SK-N-SH (cell line): ENCODE measurements around the gene GJA3. TPM values are rescaled to one million over a fixed set of nuclear protein-coding genes. Genes with fewer than 3 reads are reported as not detected.

Experiments
- CTCF ChIA-PET: fragments of 300-600, 350-600 bp; formaldehyde crosslinking; extraction: SDS; loops from one replicate; lab custom pipeline; 2021; lab: Yijun Ruan, JAX
- POLR2A ChIA-PET: fragments of 350-600 bp; sonication (Branson Sonifier 250); formaldehyde crosslinking; extraction: SDS; loops from one replicate; lab custom pipeline; 2020; ENCODE audit warnings: antibody characterized with exemption, inconsistent platforms; lab: Yijun Ruan, JAX
- DNase-seq: peaks from one replicate; pipeline ENCODE4 v3.0.0; 2012
- H2AFZ ChIP-seq: fragments of 200-600 bp; sonication (generic); 2 replicates; pipeline ENCODE4 v1.8.1; 2016; ENCODE audit warnings: antibody characterized with exemption, mild to moderate bottlenecking, low read depth
- H3F3A ChIP-seq: fragments of 200-600 bp; sonication (generic); replicated peaks from 2 replicates; pipeline ENCODE3; 2016; ENCODE audit warnings: antibody characterized with exemption, mild to moderate bottlenecking; ENCODE audit not compliant: insufficient read depth
- H3K27ac ChIP-seq, 2 experiments: fragments of 200-500 bp in 1 of 2; fragments of 200-600 bp in 1 of 2; sonication (Bioruptor generic) in 1 of 2; sonication (generic), shearing (Covaris generic) in 1 of 2; 2 replicates each; pipeline versions ENCODE4 v1.5.1 to v1.6.1; 2014 to 2016; ENCODE audit warnings: low read depth in 2 of 2, inconsistent platforms in 1 of 2, low read length in 1 of 2, mild to moderate bottlenecking in 1 of 2, mixed read lengths in 1 of 2
- H3K27me3 ChIP-seq: fragments of 200-600 bp; sonication (generic), shearing (Covaris generic); 2 replicates; pipeline ENCODE4 v1.6.1; 2016; ENCODE audit warnings: mixed run types; ENCODE audit not compliant: insufficient read depth
- H3K36me3 ChIP-seq, 2 experiments: fragments of 200-500 bp in 1 of 2; fragments of 200-600 bp in 1 of 2; sonication (Bioruptor generic) in 1 of 2; sonication (generic) in 1 of 2; replicated peaks in 1 of 2; 2 replicates each; pipeline versions ENCODE3 to v1.5.1; 2014 to 2016; ENCODE audit warnings: low read length in 1 of 2, mild to moderate bottlenecking in 1 of 2; ENCODE audit not compliant: insufficient read depth in 2 of 2, control insufficient read depth in 1 of 2
- H3K4me1 ChIP-seq, 2 experiments: fragments of 200-500 bp in 1 of 2; fragments of 200-600 bp in 1 of 2; sonication (Bioruptor generic) in 1 of 2; sonication (generic), shearing (Covaris generic) in 1 of 2; 2 replicates each; pipeline versions ENCODE4 v1.5.1 to v1.6.1; 2014 to 2016; ENCODE audit warnings: low read depth in 1 of 2, low read length in 1 of 2, mixed run types in 1 of 2; ENCODE audit not compliant: insufficient read depth in 2 of 2, control insufficient read depth in 1 of 2
- H3K4me2 ChIP-seq: fragments of 200-600 bp; sonication (generic), shearing (Covaris generic); 2 replicates; pipeline ENCODE4 v1.6.1; 2017; ENCODE audit warnings: mixed run types
- H3K4me3 ChIP-seq, 2 experiments: fragments of 200-500 bp in 1 of 2; fragments of 200-600 bp in 1 of 2; sonication (Bioruptor generic) in 1 of 2; sonication (generic), shearing (Covaris generic) in 1 of 2; 2 replicates each; pipeline versions ENCODE4 v1.5.1 to v1.8.1; 2014 to 2016; ENCODE audit warnings: low read depth in 2 of 2, inconsistent platforms in 1 of 2, low read length in 1 of 2, mild to moderate bottlenecking in 1 of 2, mixed read lengths in 1 of 2, moderate library complexity in 1 of 2
- H3K79me2 ChIP-seq: fragments of 200-600 bp; sonication (generic); 2 replicates; pipeline ENCODE4 v1.8.1; 2017; ENCODE audit warnings: mild to moderate bottlenecking; ENCODE audit not compliant: insufficient read depth
- H3K9ac ChIP-seq: fragments of 200-600 bp; sonication (generic); 2 replicates; pipeline ENCODE4 v1.6.1; 2017; ENCODE audit warnings: mixed run types
- H3K9me2 ChIP-seq: fragments of 200-600 bp; sonication (generic); 2 replicates; pipeline ENCODE4 v1.6.1; 2017; ENCODE audit warnings: mixed run types
- H3K9me3 ChIP-seq: fragments of 200-600 bp; sonication (generic); 2 replicates; pipeline ENCODE4 v1.6.1; 2017; ENCODE audit warnings: mixed run types, mild to moderate bottlenecking, moderate library complexity
- H4K20me1 ChIP-seq: fragments of 200-600 bp; sonication (generic); 2 replicates; pipeline ENCODE4 v1.6.1; 2017; ENCODE audit warnings: mild to moderate bottlenecking, mixed run types; ENCODE audit not compliant: insufficient read depth
- CHD2 ChIP-seq: fragments of 150-350 bp; IDR thresholded peaks from 2 replicates; pipeline ENCODE4 v1.6.1; 2018; ENCODE audit warnings: low read length; ENCODE audit not compliant: partially characterized antibody
- CTCF ChIP-seq: fragments of 200-600 bp; sonication (generic); IDR thresholded peaks from 2 replicates; pipeline ENCODE4 v1.6.1; 2017; ENCODE audit warnings: antibody characterized with exemption, mild to moderate bottlenecking, moderate library complexity
- ELF1 ChIP-seq: IDR thresholded peaks from 2 replicates; pipeline ENCODE4 v1.4.0; 2012
- EZH2phosphoT487 ChIP-seq: fragments of 200-600 bp; sonication (generic); IDR thresholded peaks from 2 replicates; pipeline ENCODE4 v1.6.1; 2017; ENCODE audit warnings: low read depth, mixed run types, mild to moderate bottlenecking, antibody characterized with exemption, moderate library complexity, borderline replicate concordance
- FOXJ3 ChIP-seq: sonication (generic); formaldehyde crosslinking; IDR thresholded peaks from 2 replicates; pipeline ENCODE4 v1.5.1; 2020; ENCODE audit warnings: mild to moderate bottlenecking, missing genetic modification reagents
- FOXM1 ChIP-seq: IDR thresholded peaks from 2 replicates; pipeline ENCODE4 v1.4.0; 2012; ENCODE audit warnings: low read depth, mild to moderate bottlenecking
- GABPA ChIP-seq: IDR thresholded peaks from 2 replicates; pipeline ENCODE4 v1.4.0; 2012; ENCODE audit warnings: low read depth, mild to moderate bottlenecking
- IRF3 ChIP-seq: fragments of 150-350 bp; IDR thresholded peaks from 2 replicates; pipeline ENCODE4 v1.6.1; 2016; ENCODE audit warnings: mild to moderate bottlenecking, low read depth, low read length
- JUND ChIP-seq: IDR thresholded peaks from 2 replicates; pipeline ENCODE4 v1.4.0; 2012
- MEF2A ChIP-seq: IDR thresholded peaks from 2 replicates; pipeline ENCODE4 v1.4.0; 2012; ENCODE audit warnings: low read depth, borderline replicate concordance
- MXI1 ChIP-seq: IDR thresholded peaks from 2 replicates; pipeline ENCODE4 v1.6.1; 2012; ENCODE audit warnings: mild to moderate bottlenecking, low read depth, low read length, improper control_type of control experiment
- NFIC ChIP-seq: IDR thresholded peaks from 2 replicates; pipeline ENCODE4 v1.4.0; 2012; ENCODE audit warnings: borderline replicate concordance
- NRF1 ChIP-seq: IDR thresholded peaks from 2 replicates; pipeline ENCODE4 v1.6.1; 2012; ENCODE audit warnings: low read depth, mild to moderate bottlenecking, low read length
- RAD21 ChIP-seq: IDR thresholded peaks from 2 replicates; pipeline ENCODE4 v1.6.1; 2012; ENCODE audit warnings: mild to moderate bottlenecking, low read length
- RFX5 ChIP-seq: IDR thresholded peaks from 2 replicates; pipeline ENCODE4 v1.6.1; 2012; ENCODE audit warnings: mild to moderate bottlenecking, improper control_type of control experiment, low read length
- SIN3A ChIP-seq: IDR thresholded peaks from 2 replicates; pipeline ENCODE4 v1.6.1; 2012; ENCODE audit warnings: low read depth, mild to moderate bottlenecking, low read length, moderate library complexity, borderline replicate concordance
- SMC3 ChIP-seq: IDR thresholded peaks from 2 replicates; pipeline ENCODE4 v1.6.1; 2012; ENCODE audit warnings: low read depth, low read length, improper control_type of control experiment
- USF1 ChIP-seq: IDR thresholded peaks from 2 replicates; pipeline ENCODE4 v1.4.0; 2012; ENCODE audit warnings: low read depth, borderline replicate concordance
- USF2 ChIP-seq: fragments of 150-350 bp; IDR thresholded peaks from 2 replicates; pipeline ENCODE4 v1.6.1; 2017; ENCODE audit warnings: antibody characterized with exemption, low read length, low read depth, borderline replicate concordance
- ZBTB33 ChIP-seq: IDR thresholded peaks from 2 replicates; pipeline ENCODE4 v1.4.0; 2012; ENCODE audit warnings: low read depth, borderline replicate concordance
- WGBS: methylation state at CpG from one replicate; pipeline ENCODE4 v1.1.6; 2017; ENCODE audit warnings: low lambda C conversion rate; 5-methylcytosine and 5-hydroxymethylcytosine counted together
- polyA plus RNA-seq, 3 experiments: library from polyadenylated mRNA; depleted of rRNA; stranded (reverse); fragments of >200 nt; gene quantifications; 2 replicates each; pipeline ENCODE4 v1.2.3, GENCODE V29; 2012

The GJA3 gene
- polyA plus RNA-seq, 1 of the 3 experiments (the other 2 are of a cell fraction), result not detected

- 6% methylated on average over 5 of the region's 5 CpGs for WGBS
- Histone ChIP-seq H3K4me2 (no peak overlapping the region), H3K79me2 (no peaks in the 10 kb centered on the region), H3K4me3 (no peak overlapping the region), H3K9me3 (no peaks in the 10 kb centered on the region), H3K27me3 (peaks cover 84% of the 10 kb centered on the region), H3K9me2 (no peaks in the 10 kb centered on the region), H3K4me1 (no peaks in the 10 kb centered on the region; a peak in 1 of 4 replicates), H2AFZ (no peak overlapping the region), H3K9ac (no peak overlapping the region), H3K36me3 (no peaks in the 10 kb centered on the region), H3F3A (no peaks in the 10 kb centered on the region), H4K20me1 (no peaks in the 10 kb centered on the region), H3K27ac (no peak overlapping the region)
- peak; percentile 84 for DNase-seq
- CTCF ChIA-PET, result interaction anchor here (0.6 to 10.1 kb wide), 11 partner anchors 8 to 743 kb away, joined by 3 to 89 read pairs (median 4); partner anchors contain the start of gene GJB2
- POLR2A ChIA-PET, result no interaction called here
- TF ChIP-seq SMC3 (peak; percentile 68), ZBTB33 (no peak), USF1 (no peak), CTCF (peak; percentile 82), FOXM1 (no peak), RAD21 (peak; percentile 73)
Measured at GRCh38 chr13:20182231-20182846, 21.5 kb upstream of the GJA3 start.

- no peaks in the 10 kb centered on the region for H3K79me2 ChIP-seq
- no peaks in the 10 kb centered on the region for H3K9me3 ChIP-seq
- no peak for DNase-seq
- H3K4me3 ChIP-seq, result no peak overlapping the region
- no peak overlapping the region for H2AFZ ChIP-seq
- no peak overlapping the region for H3K4me2 ChIP-seq
- H3K9me2 ChIP-seq, result no peaks in the 10 kb centered on the region
- no peaks in the 10 kb centered on the region for H4K20me1 ChIP-seq
- WGBS, result 50% methylated on average over 3 of the region's 3 CpGs
- H3F3A ChIP-seq, result no peaks in the 10 kb centered on the region
- ChIA-PET CTCF (interaction anchor here (0.7 to 10.1 kb wide), 6 partner anchors 10 to 744 kb away, joined by 3 to 89 read pairs (median 8); partner anchors contain the start of gene GJB2), POLR2A (no interaction called here)
- peaks cover 87% of the 10 kb centered on the region for H3K27me3 ChIP-seq
- no peak overlapping the region for H3K9ac ChIP-seq
- no peaks in the 10 kb centered on the region; a peak in 1 of 4 replicates for H3K4me1 ChIP-seq
- no peaks in the 10 kb centered on the region for H3K36me3 ChIP-seq
- H3K27ac ChIP-seq, result no peak overlapping the region
- TF ChIP-seq NRF1, result no peak
- TF ChIP-seq SMC3, result no peak
- TF ChIP-seq GABPA, result no peak
- TF ChIP-seq RFX5, result no peak
- TF ChIP-seq MEF2A, result no peak
- no peak for TF ChIP-seq SIN3A
- no peak for TF ChIP-seq FOXJ3
- no peak for TF ChIP-seq USF1
- TF ChIP-seq ELF1, result no peak
- no peak for TF ChIP-seq CHD2
- no peak for TF ChIP-seq NFIC
- no peak for TF ChIP-seq IRF3
- no peak for TF ChIP-seq USF2
- TF ChIP-seq MXI1, result no peak
- no peak for TF ChIP-seq JUND
- no peak for TF ChIP-seq EZH2phosphoT487
Measured at GRCh38 chr13:20181188-20181587, 20.3 kb upstream of the GJA3 start.
